GM21367 (cell line): ENCODE measurements around the gene CMIP.
"Not testable (repeated sequence)": the region's sequence is repeated elsewhere in the genome, so short reads cannot be mapped to it uniquely, and the experiment has no call there.

Experiments
- ATAC-seq: cut with Tn5 transposase; IDR thresholded peaks from one replicate; pipeline ENCODE4 v1.9.1; 2021; ENCODE audit not compliant: unreplicated experiment

Gene CMIP

GRCh38 chr16:81421126-81421525 lies 23.5 kb upstream of the CMIP start:
- ATAC-seq, result no peak

- no peak for ATAC-seq
These were observed 23.1 kb upstream of the CMIP start for GRCh38 chr16:81421536-81421935.

GRCh38 chr16:81422153-81422552 lies 22.5 kb upstream of the CMIP start:
- ATAC-seq, result not testable (repeated sequence)

GRCh38 chr16:81424771-81425170 lies 19.8 kb upstream of the CMIP start:
- no peak for ATAC-seq

- no peak for ATAC-seq
These were observed 17.4 kb upstream of the CMIP start for GRCh38 chr16:81427219-81427618.

GRCh38 chr16:81429045-81429521 lies 15.5 kb upstream of the CMIP start:
- ATAC-seq, result no peak

DNA sequence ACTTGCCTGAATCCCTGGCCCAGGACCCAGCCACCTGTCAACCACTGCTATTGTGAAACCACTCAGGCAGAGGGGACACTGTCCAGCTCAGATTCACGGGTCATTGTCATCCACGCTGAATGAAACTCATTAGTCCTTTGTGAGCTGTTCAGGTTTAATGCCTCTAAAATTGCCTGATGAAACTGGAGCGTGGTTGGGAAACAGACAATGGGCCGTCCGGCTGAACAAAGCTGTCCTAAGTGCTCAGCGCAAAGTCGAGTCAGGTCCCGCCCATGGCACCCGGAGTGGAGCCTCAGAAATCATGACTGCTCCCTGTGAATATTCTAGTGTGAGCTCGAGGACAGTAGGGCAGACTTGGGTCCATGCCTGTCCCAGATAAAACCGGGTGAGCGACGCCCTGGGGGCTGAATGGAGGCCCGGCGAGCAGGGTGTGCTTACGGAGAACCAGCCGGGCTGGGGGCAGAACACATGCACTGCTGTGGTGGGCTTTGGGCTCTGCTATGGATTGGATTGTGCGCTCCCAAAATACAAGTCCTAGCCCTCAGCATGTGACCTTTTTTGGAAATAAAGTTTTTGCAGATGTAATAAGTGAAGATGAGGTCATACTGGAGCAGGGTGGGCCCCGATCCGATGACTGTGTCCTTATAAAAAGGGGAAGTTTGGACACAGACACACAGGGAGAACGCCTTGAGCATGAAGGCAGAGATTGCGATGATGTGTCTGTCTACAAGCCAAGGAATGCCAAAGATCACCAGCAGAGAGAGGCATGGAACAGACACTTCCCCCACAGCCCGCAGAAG lies 12.9 kb upstream of the CMIP start:
- ATAC-seq, result peak; percentile 6

DNA sequence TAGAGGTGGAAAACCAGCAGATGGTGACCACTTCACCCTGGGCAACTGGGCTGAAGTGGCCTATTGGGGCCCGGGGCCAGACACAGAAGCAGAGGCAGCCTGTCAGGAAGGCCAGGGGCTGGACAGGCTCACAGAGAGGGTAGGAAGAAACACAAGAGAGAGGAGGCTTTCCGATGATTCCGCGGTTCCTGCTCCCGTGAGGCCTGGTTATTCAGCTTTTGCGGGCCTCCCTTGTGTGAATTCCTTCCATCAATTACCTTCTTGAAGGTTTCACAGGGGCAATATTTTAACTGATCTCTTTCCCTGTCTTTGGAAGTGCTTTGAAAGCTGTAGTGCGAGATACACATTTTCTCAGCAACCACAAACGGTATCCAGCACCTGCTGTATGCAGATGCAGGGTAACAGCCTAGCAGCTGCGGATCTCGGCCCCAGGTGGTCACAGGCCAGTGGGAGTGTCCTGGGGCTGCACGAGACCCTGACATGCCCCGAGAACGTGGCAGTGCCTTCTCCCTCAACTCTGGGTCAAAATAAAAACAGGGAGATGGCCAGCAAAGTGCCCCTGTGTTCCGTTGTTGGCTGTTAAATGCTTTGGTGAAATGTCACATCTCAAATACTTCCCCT lies 11.6 kb upstream of the CMIP start:
- ATAC-seq, result no peak

DNA sequence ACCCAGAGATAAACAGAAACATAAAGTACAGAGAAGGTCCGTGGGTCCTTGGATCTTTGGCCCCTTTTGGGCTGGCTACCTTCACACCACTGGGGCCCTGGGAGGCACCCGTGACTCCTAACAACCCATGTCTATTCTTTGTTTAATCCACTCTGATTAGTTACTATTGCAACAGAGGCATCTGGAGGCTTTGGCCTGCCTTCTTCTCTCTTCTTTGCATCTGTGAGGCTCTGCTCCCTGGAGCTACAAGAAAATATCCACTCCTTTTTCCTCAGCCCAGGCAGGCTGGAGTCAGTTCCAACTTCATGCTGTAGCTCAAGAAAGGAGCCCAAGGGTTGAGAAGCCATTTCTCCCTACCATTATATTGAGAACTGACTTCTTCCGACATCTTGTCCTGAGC lies 9.5 kb upstream of the CMIP start:
- no peak for ATAC-seq

GRCh38 chr16:81435567-81435966 lies 9.0 kb upstream of the CMIP start:
- no peak for ATAC-seq

- no peak for ATAC-seq
These were observed 8.2 kb upstream of the CMIP start for GRCh38 chr16:81436386-81436785.

DNA sequence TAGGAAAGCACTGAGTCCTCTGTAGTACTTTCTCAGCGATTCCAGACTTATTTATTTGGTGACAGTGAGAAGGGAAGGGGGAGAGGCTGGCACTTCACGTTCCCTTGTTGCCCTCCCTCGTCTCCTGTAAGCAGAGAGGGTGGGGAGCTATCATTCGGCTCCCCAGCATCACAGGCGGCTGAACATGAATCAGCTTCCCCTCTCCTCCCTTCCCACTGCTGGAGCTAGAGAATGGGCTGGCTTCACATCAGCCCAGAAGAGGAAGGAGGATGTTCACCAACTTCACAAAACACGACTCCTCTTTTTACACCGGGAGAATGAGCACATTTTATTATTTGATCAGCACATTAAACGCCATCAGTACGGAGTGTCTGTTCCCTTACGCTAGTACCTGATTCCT lies 6.7 kb upstream of the CMIP start:
- no peak for ATAC-seq

GRCh38 chr16:81440888-81441761 lies 3.5 kb upstream of the CMIP start:
- no peak for ATAC-seq

GRCh38 chr16:81442220-81442915 lies 2.2 kb upstream of the CMIP start:
- ATAC-seq, result no peak

DNA sequence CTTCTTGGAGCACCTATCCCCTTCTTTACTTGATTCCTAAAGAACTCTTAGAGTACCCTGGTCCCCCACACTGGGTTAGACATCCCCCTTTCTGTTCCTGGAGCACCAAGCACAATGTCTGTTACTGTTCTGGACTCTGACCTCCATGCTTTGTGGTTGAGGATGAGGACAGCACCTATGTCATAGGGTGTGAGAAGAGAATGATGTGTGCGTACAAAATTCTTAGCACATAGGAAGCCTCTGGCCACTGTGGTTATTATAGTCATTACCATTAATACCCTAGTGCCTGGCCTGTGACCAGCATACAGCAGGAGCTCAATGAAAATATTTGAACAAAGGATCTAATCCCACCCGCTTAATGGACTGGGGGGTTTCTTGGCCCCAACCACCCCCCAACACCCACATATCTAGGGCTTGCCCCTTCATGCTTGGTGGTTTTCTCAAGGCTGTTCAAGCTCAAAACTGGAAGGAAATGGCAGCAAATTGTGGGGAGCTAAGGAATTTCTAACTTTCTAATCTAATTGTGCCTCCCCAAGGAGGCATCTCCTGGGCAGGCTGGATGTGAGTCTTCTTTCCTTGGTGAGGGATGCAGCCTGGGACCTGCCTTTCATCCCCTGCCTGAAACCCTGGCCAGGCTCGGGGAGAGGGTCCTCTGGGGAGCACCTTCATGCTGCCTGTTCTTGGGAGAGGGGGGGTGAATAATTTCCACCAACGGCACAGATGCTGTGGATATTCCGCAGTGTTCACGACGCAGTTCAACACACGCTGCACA lies 1.5 kb upstream of the CMIP start:
- no peak for ATAC-seq

- ATAC-seq, result no peak
These were observed 740 bp upstream of the CMIP start for GRCh38 chr16:81443688-81444447.

GRCh38 chr16:81445143-81445961 lies 744 bp downstream of the CMIP start:
- ATAC-seq, result no peak
